Endometrium (tissue), 2 donors: ENCODE data around the gene PTPRC.

Experiments used
- FAIRE-seq: peaks from 2 replicates; lab custom pipeline; 2012; peaks lifted over from hg19 to GRCh38; lab: Jason Lieb, UNC
- donor health status: control.
- donor health status: control.

The PTPRC gene

DNA sequence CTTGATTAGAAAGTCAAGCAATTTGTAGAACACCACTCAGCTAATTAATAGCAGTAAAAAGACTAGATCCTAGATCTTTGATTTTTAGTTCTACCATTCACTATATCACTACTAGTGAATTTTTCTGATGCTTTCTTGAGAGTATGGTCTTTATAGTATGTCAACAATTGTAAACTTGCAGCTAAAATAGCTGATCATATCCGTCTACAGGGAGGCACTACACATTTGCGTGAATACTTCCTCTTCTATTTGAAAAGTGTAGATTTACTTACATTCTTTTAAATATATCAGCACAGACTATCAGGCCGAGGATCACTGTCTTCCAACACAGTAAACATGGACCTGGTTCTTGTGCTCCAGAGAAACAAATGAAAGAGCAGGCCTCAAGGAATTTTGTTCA is 18.6 kb upstream of the PTPRC start:
- no peak for FAIRE-seq

- no peak for FAIRE-seq
These were observed 17.7 kb upstream of the PTPRC start for GRCh38 chr1:198620951-198621824.

GRCh38 chr1:198622001-198622400 is 16.8 kb upstream of the PTPRC start:
- no peak for FAIRE-seq

GRCh38 chr1:198623752-198624647 is 14.8 kb upstream of the PTPRC start:
- FAIRE-seq = no peak

DNA sequence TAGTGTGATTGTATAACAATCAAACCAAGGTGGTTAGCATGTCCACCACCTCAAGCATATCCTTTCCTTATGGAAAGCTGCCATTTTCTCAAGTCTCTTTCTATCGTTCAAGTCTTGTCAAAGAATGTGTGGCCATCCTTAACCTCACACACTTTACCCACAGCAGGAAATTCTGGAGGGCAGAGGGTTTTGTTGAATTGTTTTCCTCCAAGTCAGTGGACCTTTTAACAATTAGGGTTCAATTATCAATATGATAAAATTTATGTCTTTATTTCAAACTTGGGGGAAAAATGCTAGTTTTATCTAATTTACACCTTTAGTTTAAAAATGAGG is 14.2 kb upstream of the PTPRC start:
- no peak for FAIRE-seq

DNA sequence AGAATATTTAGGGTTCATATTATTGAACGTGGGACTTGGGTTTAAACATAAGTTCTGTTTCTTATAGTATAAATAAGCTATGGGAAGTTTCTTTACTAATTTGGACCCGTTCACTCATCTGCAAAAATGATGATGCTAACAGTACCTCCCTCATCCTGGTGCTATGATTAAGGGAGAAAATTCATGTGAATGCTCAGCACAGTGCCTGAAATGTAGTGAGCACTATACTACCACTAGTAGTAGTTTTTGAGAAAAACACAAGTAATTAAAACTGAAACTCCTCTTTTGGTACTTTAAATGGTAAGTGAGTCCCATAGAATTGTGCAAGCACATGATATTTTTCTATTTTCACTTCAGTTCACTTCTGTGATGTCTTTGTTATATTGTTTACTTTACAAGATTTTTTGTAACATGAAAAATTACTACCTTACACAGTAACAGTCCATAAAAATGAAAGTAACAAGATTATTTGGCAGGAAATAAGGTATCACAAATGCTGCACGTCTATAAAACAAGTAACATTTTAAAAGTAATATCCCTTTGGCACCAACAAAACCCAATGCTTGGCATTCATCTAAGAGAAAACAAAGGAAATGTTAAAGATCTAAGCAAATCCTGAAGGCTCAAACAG is 11.3 kb upstream of the PTPRC start:
- FAIRE-seq = no peak

- no peak for FAIRE-seq
These were observed 10.8 kb upstream of the PTPRC start for GRCh38 chr1:198628067-198628455.

GRCh38 chr1:198629610-198630009 is 9.2 kb upstream of the PTPRC start:
- FAIRE-seq = no peak

GRCh38 chr1:198630863-198631262 is 8.0 kb upstream of the PTPRC start:
- no peak for FAIRE-seq

- FAIRE-seq = no peak
These were observed 7.5 kb upstream of the PTPRC start for GRCh38 chr1:198631292-198631691.

GRCh38 chr1:198632007-198632406 is 6.8 kb upstream of the PTPRC start:
- no peak for FAIRE-seq

GRCh38 chr1:198633675-198634121 is 5.1 kb upstream of the PTPRC start:
- no peak for FAIRE-seq

GRCh38 chr1:198635964-198636363 is 2.9 kb upstream of the PTPRC start:
- no peak for FAIRE-seq

DNA sequence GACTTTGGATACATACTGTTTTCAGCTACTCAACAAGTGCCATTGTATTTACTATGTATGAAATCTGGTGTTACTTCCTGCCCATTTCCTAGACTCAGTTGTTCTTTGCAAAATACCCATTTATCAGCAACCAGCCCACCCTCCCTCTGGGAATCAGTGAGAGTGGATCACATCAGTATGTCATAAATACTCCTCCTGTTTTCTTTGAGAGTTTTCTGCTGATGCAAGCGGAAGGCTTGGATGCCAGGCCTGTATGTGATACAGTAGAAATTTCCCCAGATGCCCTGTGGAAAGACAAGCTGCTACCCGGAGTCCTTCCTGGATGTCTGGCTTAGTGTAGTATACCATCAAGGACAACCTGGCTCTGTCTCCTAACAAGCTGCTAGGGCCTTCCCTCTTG is 2.4 kb upstream of the PTPRC start:
- no peak for FAIRE-seq

- FAIRE-seq = no peak
These were observed 1.7 kb upstream of the PTPRC start for GRCh38 chr1:198637157-198637556.

- no peak for FAIRE-seq
These were observed 863 bp upstream of the PTPRC start for GRCh38 chr1:198637916-198638437.

GRCh38 chr1:198638441-198638840 is 399 bp upstream of the PTPRC start:
- FAIRE-seq = no peak

DNA sequence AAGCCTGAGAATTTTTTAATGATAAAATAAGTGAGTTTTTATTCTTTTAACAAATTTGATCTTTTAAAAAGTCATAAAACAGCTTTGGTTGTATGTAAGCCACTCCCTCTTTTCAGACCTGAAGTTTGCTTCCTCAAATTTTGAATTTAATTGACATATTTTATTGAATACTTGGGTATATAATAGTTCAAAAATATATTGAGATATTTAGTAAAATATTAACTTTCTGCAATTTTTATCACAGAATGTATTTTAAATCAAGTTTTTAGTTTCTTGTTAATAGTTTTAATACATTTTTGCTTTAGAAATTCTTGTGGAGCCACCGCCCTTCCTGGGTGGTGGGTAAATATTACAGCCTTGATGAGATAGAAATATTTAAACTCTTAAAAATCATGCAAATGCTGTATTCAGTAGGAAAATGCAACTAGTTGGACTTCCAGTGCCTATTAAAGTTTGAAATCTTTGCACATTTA is 867 bp downstream of the PTPRC start:
- FAIRE-seq = no peak

DNA sequence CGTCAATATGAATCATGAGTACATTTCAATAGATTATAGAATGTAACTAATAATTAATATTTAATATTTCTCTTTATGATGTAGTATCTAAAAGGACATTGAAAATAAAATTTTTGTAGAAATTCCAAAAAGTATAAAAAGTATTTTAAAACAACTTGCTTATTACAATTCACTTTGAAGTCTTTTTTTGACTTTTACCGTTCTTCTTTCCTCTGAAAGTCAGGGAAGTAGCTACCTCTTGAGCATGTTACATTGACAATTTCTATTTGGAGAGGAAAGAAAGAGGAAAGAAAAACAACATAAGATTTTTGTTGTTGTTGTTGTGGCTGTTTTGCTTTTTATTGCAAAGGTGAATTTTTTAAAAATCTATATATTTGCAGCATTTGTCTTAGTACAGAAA is 1.3 kb downstream of the PTPRC start:
- FAIRE-seq = no peak

DNA sequence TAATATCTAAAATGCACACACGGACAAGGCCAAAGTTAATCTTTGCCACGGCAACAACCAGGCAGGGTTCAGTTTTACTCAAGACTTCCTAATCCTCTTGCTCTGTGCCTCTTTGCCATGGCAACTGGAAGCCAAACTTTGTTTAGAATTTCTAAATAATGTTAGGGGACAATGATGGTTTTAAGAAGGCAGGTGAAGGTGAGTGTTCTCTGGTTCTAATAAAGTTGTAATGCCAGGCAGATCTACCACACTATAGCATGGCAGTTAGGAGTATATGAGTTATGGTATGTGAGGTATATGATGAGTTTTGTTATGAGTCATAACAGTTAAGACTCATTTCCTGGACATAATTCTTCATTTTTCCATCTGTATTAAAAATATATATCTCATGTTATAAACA is 2.7 kb downstream of the PTPRC start:
- FAIRE-seq = no peak

DNA sequence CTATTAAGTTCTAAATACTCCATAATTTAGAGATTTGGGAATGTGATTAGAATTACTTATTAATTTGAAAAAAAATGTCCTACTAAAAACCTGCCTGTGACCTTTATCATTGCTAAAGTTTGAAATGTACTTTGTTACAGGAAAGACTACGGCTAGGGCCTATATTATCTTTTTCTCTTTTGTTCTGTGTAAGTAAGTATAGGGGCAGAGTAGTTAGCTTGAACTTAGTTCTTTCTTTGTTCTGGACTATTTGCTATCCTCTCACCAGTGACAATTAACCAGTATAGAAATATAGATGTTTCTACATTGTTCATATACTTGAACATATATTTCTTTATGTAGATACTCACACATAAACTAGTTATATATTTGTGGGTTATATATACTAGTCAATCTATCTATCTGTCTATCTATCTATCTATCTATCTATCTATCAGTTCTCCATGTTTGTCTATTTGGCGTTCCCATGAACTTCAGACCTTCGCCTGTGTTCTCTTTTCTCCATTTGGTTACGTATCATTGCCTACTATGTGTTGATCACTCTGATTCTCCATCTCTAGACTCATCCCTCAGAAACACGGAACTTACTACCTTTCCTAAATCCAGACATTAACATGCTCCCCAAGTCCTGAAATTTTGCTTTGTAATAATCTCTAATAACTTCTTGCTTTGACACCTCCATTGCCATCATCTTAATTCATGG is 3.3 kb downstream of the PTPRC start:
- FAIRE-seq = no peak

GRCh38 chr1:198642983-198643382 is 4.1 kb downstream of the PTPRC start:
- FAIRE-seq = no peak
